H9 (cell line): ENCODE measurements around the gene DIS3L2. TPM values are rescaled to one million over a fixed set of nuclear protein-coding genes. Genes with fewer than 3 reads are reported as not detected.

Source experiments
- DNase-seq: peaks from one replicate; pipeline ENCODE4 v3.0.0-alpha.2; 2017
- H2AFZ ChIP-seq: one replicate; pipeline ENCODE4 v1.6.1; 2013; ENCODE audit warnings: mild to moderate bottlenecking, low read length, control low read depth, moderate library complexity
- H2AK5ac ChIP-seq: 2 replicates; pipeline ENCODE4 v1.6.1; 2013; ENCODE audit warnings: low read length, control low read depth, mixed read lengths; ENCODE audit not compliant: insufficient read length
- H2BK120ac ChIP-seq: one replicate; pipeline ENCODE4 v1.6.1; 2013; ENCODE audit warnings: low read depth, mild to moderate bottlenecking, low read length, control low read depth, inconsistent platforms; ENCODE audit not compliant: poor library complexity, severe bottlenecking
- H2BK12ac ChIP-seq: 2 replicates; pipeline ENCODE4 v1.6.1; 2013; ENCODE audit warnings: low read length, control low read depth, mixed read lengths, low read depth; ENCODE audit not compliant: insufficient read length
- H2BK15ac ChIP-seq: 2 replicates; pipeline ENCODE4 v1.6.1; 2013; ENCODE audit warnings: low read depth, low read length, control low read depth
- H2BK20ac ChIP-seq: one replicate; pipeline ENCODE4 v1.6.1; 2013; ENCODE audit warnings: low read depth, mild to moderate bottlenecking, low read length, control low read depth, inconsistent platforms; ENCODE audit not compliant: poor library complexity, severe bottlenecking
- H2BK5ac ChIP-seq: 2 replicates; pipeline ENCODE4 v1.6.1; 2013; ENCODE audit warnings: low read length, control low read depth, mixed read lengths; ENCODE audit not compliant: insufficient read length
- H3K14ac ChIP-seq: 2 replicates; pipeline ENCODE4 v1.6.1; 2013; ENCODE audit warnings: low read length, control low read depth; ENCODE audit not compliant: insufficient read depth
- H3K18ac ChIP-seq: 2 replicates; pipeline ENCODE4 v1.6.1; 2013; ENCODE audit warnings: low read depth, mild to moderate bottlenecking, mixed read lengths, low read length, control low read depth; ENCODE audit not compliant: insufficient read length
- H3K23ac ChIP-seq: 2 replicates; pipeline ENCODE4 v1.6.1; 2013; ENCODE audit warnings: low read length, control low read depth, mixed read lengths, low read depth; ENCODE audit not compliant: insufficient read length
- H3K23me2 ChIP-seq: 2 replicates; pipeline ENCODE4 v1.6.1; 2013; ENCODE audit warnings: low read depth, mild to moderate bottlenecking, mixed read lengths, low read length, control low read depth; ENCODE audit not compliant: insufficient read length, poor library complexity, severe bottlenecking
- H3K27ac ChIP-seq: 2 replicates; pipeline ENCODE4 v1.5.1; 2013; ENCODE audit warnings: low read length, control low read depth, mixed read lengths, low read depth; ENCODE audit not compliant: insufficient read length
- H3K27me3 ChIP-seq: 2 replicates; pipeline ENCODE4 v1.6.1; 2013; ENCODE audit warnings: low read length, control low read depth, inconsistent platforms; ENCODE audit not compliant: insufficient read depth
- H3K4ac ChIP-seq: 2 replicates; pipeline ENCODE4 v1.6.1; 2013; ENCODE audit warnings: low read depth, mild to moderate bottlenecking, control low read depth, inconsistent platforms, low read length, moderate library complexity
- H3K4me1 ChIP-seq: 2 replicates; pipeline ENCODE4 v1.6.1; 2013; ENCODE audit warnings: low read length, control low read depth, inconsistent platforms; ENCODE audit not compliant: insufficient read depth
- H3K4me2 ChIP-seq: 2 replicates; pipeline ENCODE4 v1.6.1; 2013; ENCODE audit warnings: low read length, control low read depth, mixed read lengths; ENCODE audit not compliant: insufficient read length, insufficient read depth
- H3K56ac ChIP-seq: 2 replicates; pipeline ENCODE4 v1.6.1; 2013; ENCODE audit warnings: low read depth, mild to moderate bottlenecking, mixed read lengths, low read length, control low read depth; ENCODE audit not compliant: insufficient read length
- H3K79me1 ChIP-seq: 2 replicates; pipeline ENCODE4 v1.6.1; 2013; ENCODE audit warnings: low read depth, mild to moderate bottlenecking, moderate library complexity, low read length, control low read depth, inconsistent platforms; ENCODE audit not compliant: insufficient read depth, poor library complexity, severe bottlenecking
- H3K79me2 ChIP-seq: 2 replicates; pipeline ENCODE4 v1.6.1; 2013; ENCODE audit warnings: low read length, control low read depth, inconsistent platforms; ENCODE audit not compliant: insufficient read depth
- H3K9ac ChIP-seq: 2 replicates; pipeline ENCODE4 v1.6.1; 2013; ENCODE audit warnings: low read length, control low read depth, mixed read lengths; ENCODE audit not compliant: insufficient read length; ENCODE audit errors: extremely low read depth
- H3K9me3 ChIP-seq: one replicate; pipeline ENCODE4 v1.6.1; 2013; ENCODE audit warnings: low read depth, low read length, inconsistent platforms; ENCODE audit not compliant: control insufficient read depth
- H3T11ph ChIP-seq: one replicate; pipeline ENCODE4 v1.6.1; 2013; ENCODE audit warnings: mild to moderate bottlenecking, low read length, control low read depth, inconsistent platforms
- H4K20me1 ChIP-seq: one replicate; pipeline ENCODE4 v1.6.1; 2013; ENCODE audit not compliant: control insufficient read depth, insufficient read length, insufficient read depth
- H4K5ac ChIP-seq: 2 replicates; pipeline ENCODE4 v1.6.1; 2013; ENCODE audit warnings: low read depth, mild to moderate bottlenecking, mixed read lengths, low read length, control low read depth; ENCODE audit not compliant: insufficient read length
- H4K8ac ChIP-seq: replicated peaks from 2 replicates; pipeline ENCODE4 v1.6.1; 2013; ENCODE audit warnings: low read length, control low read depth, mixed read lengths, low read depth; ENCODE audit not compliant: insufficient read length
- H4K91ac ChIP-seq: 2 replicates; pipeline ENCODE4 v1.6.1; 2013; ENCODE audit warnings: low read depth, mild to moderate bottlenecking, moderate library complexity, mixed read lengths, low read length, control low read depth; ENCODE audit not compliant: insufficient read length
- H3K27ac Mint-ChIP-seq, 3 experiments: 2 replicates in 2 of 3; 3 replicates in 1 of 3; pipeline ENCODE4 v1.8.0; 2020 to 2021; ENCODE audit warnings: mixed read lengths in 3 of 3, mild to moderate bottlenecking in 1 of 3, moderate library complexity in 1 of 3
- H3K27me3 Mint-ChIP-seq: 2 replicates; pipeline ENCODE4 v1.8.0; 2021; ENCODE audit warnings: low read depth, mild to moderate bottlenecking, moderate library complexity, mixed read lengths
- H3K36me3 Mint-ChIP-seq, 3 experiments: 2 replicates in 2 of 3; 3 replicates in 1 of 3; pipeline ENCODE4 v1.8.0; 2020 to 2021; ENCODE audit warnings: low read depth in 3 of 3, mixed read lengths in 3 of 3; ENCODE audit not compliant: insufficient read depth in 1 of 3
- H3K4me1 Mint-ChIP-seq, 2 experiments: 2 replicates each; pipeline ENCODE4 v1.8.0; 2020; ENCODE audit warnings: mixed read lengths in 2 of 2
- H3K4me3 Mint-ChIP-seq, 2 experiments: 2 replicates in 1 of 2; 3 replicates in 1 of 2; pipeline ENCODE4 v1.8.0; 2020 to 2021; ENCODE audit warnings: mild to moderate bottlenecking in 2 of 2, mixed read lengths in 2 of 2, moderate library complexity in 1 of 2
- H3K9me3 Mint-ChIP-seq, 2 experiments: 2 replicates in 1 of 2; 3 replicates in 1 of 2; pipeline ENCODE4 v1.8.0; 2020; ENCODE audit warnings: mild to moderate bottlenecking in 2 of 2, mixed read lengths in 2 of 2, moderate library complexity in 1 of 2
- CTCF ChIP-seq: fragments of 200-600 bp; sonication (generic); conservative IDR thresholded peaks from 3 replicates; pipeline ENCODE4 v1.8.0; 2021; ENCODE audit warnings: antibody characterized with exemption, mild to moderate bottlenecking
- WGBS: extraction: QIAGEN DNeasy Blood & Tissue Kit; methylation state at CpG from one replicate; pipeline ENCODE4 v1.1.7; 2013; ENCODE audit warnings: missing lambda C conversion rate, low lambda C conversion rate, mixed read lengths; ENCODE audit not compliant: insufficient read length; ENCODE audit errors: extremely low coverage; 5-methylcytosine and 5-hydroxymethylcytosine counted together
- total RNA-seq: library from RNA; stranded (reverse); gene quantifications from 2 replicates; pipeline ENCODE4 v1.2.1, GENCODE V29; 2021

Gene DIS3L2
- total RNA-seq, 1 experiment from 2014 or later, result 28.1 TPM

GRCh38 chr2:232097260-232097659, 135.7 kb downstream of the DIS3L2 start:
- H2AFZ ChIP-seq, result no peak overlapping the region
- no peak overlapping the region for H2BK12ac ChIP-seq
- no peak overlapping the region for H2BK20ac ChIP-seq
- Mint-ChIP-seq H3K27me3 (no peaks in the 10 kb centered on the region; the same call in 1 of the 2 replicates), H3K9me3 (peaks cover 0 to 4% of the 10 kb centered on the region in 2 experiments; a peak in 2 of 5 replicates), H3K4me3 (no peak overlapping the region), H3K36me3 (peaks cover 0 to 4% (median 2%) of the 10 kb centered on the region in 3 experiments; a peak in 3 of 7 replicates), H3K4me1 (no peaks in the 10 kb centered on the region), H3K27ac (no peak overlapping the region; a peak in 2 of 7 replicates)
- no peak overlapping the region for H3K18ac ChIP-seq
- no peak overlapping the region for H4K8ac ChIP-seq
- no peaks in the 10 kb centered on the region for H3K79me2 ChIP-seq
- H3K23me2 ChIP-seq, result no peaks in the 10 kb centered on the region
- H3T11ph ChIP-seq, result no peak overlapping the region
- no peak overlapping the region for H2BK5ac ChIP-seq
- no peak overlapping the region for H2BK15ac ChIP-seq
- H3K4ac ChIP-seq, result no peak overlapping the region
- H3K4me2 ChIP-seq, result no peak overlapping the region
- no peaks in the 10 kb centered on the region for H3K27me3 ChIP-seq
- WGBS, result no CpG with 5 or more reads among the region's 1 CpG
- no peak for TF ChIP-seq CTCF
- H4K5ac ChIP-seq, result no peak overlapping the region
- H2AK5ac ChIP-seq, result no peak overlapping the region
- no peaks in the 10 kb centered on the region for H3K79me1 ChIP-seq
- H4K20me1 ChIP-seq, result no peaks in the 10 kb centered on the region
- H3K9ac ChIP-seq, result no peak overlapping the region
- H3K14ac ChIP-seq, result no peak overlapping the region
- no peaks in the 10 kb centered on the region for H3K4me1 ChIP-seq
- no peak overlapping the region for H2BK120ac ChIP-seq
- no peak overlapping the region for H3K27ac ChIP-seq
- no peak overlapping the region for H4K91ac ChIP-seq
- no peak overlapping the region for H3K56ac ChIP-seq
- no peaks in the 10 kb centered on the region for H3K9me3 ChIP-seq
- H3K23ac ChIP-seq, result no peak overlapping the region
- DNase-seq, result no peak
